GM19468 (cell line): Measurements from ENCODE around the gene RABEP1.

Experiments used
- ATAC-seq: cut with Tn5 transposase; IDR thresholded peaks from one replicate; pipeline ENCODE4 v1.9.1; 2021; ENCODE audit warnings: mild to moderate bottlenecking, moderate library complexity, moderate number of reproducible peaks; ENCODE audit not compliant: unreplicated experiment; ENCODE audit errors: extremely low read depth

Gene RABEP1

GRCh38 chr17:5264893-5265292 lies 17.2 kb upstream of the RABEP1 start:
- no peak for ATAC-seq

- ATAC-seq, result no peak
Measured at GRCh38 chr17:5269241-5269960, 12.7 kb upstream of the RABEP1 start.

- no peak for ATAC-seq
Measured at GRCh38 chr17:5272322-5272721, 9.8 kb upstream of the RABEP1 start.

DNA sequence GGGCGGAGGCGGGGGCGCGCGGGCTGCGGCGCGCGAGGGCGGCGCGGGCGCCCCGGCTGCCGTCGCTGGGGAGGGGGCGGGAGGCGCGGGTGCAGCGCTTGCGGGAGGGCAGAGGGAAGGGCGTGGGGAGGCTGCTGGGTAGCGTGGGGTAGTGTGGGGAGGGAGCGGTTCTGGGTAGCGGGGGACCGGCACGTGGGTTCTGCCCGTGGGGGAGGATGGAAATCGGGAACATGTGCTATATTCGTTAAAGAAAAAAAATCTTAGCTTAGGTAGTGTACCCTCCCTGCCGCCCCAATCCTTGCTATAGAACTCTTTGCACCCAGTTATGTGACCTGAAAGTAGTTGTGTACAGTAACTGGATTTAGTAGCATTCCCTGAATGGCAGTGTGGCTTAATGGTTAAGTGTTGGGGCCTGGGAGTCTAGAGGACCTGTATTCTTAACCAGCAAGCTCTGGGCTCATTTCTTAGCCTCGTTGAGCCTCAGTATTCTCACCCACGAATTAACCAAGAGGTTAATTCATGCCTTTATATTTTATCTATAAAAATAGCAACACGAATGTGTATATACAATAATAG lies 646 bp downstream of the RABEP1 start:
- no peak for ATAC-seq

DNA sequence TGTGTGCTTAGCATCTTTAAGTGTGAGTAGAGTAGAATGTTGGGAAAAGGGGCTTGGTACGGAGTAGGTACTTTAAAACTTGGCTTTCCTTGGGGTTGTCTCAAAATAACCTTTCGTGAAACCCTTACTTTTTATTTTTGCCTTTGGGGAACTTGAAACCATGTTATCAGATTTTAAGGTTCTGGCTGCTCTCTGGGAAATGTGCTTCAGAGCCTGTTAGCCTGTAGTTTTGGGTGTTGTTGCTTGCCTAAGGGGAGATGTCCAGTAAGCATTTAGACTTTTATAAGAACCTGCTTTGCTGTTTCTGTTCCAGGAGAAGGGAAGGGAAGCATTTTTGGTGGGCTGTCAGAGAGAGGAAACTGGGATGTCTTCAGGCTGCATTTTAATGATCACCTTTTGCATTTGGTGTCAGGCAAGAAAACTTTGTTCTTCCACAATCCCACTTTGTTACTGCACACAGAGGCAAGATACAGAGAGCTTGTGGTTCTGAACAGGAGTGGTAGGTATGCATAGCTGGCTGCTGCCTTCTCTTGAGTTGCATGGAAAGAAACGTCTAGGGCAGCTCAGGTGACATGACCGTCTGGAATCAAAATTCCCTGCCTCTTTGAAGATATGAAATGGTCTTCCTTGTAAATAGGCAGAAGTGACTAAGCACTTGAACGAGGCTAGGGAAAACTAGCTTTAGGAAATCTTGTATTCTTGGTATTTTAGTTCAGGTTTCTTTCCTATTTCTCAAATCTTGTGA lies 1.7 kb downstream of the RABEP1 start:
- no peak for ATAC-seq

GRCh38 chr17:5284681-5285080 lies 2.6 kb downstream of the RABEP1 start:
- ATAC-seq, result no peak

- no peak for ATAC-seq
Measured at GRCh38 chr17:5286846-5287245, 4.8 kb downstream of the RABEP1 start.

DNA sequence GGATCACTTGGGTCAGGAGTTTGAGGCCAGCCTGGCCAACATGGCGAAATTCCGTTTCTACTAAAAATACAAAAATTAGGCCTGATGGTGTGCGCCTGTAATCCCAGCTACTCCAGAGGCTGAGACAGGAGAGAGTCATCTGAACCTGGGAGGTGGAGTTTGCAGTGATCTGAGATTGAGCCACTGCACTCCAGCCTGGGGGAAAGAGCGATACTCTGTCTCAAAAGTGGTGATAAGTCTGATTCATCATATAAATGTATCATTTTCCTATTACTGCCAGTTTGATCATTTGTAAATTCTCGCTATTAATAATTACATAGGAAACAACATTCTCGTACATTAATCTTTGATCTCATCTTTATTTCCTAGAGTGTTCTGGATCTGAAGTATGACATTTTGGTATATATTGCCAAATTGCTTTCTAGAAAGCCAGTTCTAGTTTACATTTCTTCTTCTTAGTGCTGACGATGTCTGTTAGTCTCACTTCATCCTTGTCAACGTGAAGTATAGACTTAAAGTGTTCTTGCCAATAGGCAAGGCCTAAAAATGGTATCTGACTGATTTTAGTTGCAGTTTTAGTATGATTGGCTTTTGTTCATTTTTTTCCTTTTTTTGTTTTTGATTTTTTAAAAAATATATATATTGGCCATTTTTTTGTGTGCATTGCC lies 9.7 kb downstream of the RABEP1 start:
- ATAC-seq, result no peak

DNA sequence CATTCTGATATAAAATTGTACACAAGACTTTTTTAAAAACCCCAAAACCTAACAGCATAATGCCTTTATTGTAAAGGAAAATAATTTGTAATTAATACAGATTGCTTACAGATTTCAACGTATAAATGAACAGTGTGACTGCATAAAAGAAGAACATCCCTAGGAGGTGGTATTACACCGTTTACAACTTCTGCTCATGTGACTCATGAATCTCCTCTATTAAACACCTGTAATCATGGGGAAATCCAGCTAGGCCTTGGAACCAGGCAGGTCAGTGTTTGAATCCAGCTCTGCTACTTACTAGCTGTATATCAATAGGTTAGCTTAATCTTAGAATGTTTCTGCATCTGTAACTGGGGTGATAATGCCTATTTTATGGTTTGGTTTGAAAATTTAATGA lies 15.2 kb downstream of the RABEP1 start:
- no peak for ATAC-seq

DNA sequence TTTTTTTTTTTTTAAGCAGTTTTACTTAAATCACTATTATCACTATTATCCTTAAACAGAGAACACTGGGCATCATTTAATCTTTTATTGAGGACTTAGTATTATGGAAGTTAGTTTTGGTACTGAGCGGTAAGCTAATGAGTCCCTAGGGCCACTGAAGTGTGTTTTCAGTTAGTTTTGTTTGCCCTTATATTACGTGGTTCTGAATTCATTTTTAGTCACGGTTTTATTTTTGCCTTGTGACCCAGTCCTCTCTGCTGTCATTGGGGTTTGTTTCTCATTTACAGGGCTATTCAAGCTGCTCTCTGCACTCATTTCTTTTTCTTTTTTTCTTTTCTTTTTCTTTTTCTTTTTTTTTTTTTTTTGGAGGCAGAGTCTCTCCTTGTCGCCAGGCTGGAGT lies 17.3 kb downstream of the RABEP1 start:
- no peak for ATAC-seq

DNA sequence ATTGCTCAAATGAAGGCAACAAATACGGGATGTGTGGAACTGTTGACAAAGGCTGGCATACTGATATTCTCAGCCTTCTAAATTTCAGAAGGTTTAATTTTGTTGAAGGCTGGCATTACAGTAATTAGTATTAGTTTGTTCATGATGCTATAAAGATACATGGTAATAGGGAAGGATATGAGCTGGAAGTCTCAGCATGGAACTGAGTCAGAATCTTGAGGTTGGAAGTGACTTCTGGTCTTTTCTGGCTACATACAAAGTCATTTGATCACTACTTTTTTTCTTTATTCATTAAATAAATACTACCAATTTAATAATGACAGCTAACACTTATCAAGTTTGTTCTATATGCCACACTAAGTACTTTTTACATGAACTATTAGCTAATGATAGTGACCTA lies 22.6 kb downstream of the RABEP1 start:
- no peak for ATAC-seq

DNA sequence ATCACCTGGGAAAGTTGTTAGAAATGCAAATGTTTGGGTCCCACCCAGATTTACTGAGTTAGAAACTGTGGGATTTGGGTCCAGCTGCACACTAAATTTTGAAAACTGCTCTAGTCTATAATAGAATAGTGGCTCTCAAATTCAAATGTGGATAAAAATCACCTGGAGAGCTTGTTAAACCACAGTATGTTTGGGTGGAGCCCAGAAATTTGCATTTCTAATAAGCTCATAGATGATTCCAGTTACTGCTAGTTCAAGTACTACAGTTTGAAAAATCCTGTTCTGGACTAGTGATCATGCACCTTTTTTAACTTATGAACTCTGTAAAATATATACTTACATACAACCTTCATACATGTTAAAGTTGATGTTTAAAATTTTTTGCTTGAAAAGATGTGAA lies 27.8 kb downstream of the RABEP1 start:
- ATAC-seq, result no peak

DNA sequence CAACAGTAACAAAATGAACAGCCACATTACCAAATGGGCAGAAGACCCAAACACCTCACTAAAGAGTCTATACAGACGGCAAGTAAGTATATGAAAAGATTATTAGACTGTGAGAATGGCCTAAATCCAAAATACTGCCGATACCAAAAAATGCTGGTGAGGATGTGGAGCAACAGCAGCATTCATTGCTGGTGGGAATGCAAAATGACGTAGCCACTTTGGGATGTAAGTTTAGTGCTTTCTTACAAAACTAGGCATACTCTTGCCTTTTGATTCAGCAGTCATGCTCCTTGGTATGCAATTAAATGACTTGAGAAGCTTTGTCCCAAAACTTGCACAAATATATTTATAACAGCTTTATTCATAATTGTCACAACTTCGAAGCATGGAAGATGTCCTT lies 43.8 kb downstream of the RABEP1 start:
- ATAC-seq, result no peak

DNA sequence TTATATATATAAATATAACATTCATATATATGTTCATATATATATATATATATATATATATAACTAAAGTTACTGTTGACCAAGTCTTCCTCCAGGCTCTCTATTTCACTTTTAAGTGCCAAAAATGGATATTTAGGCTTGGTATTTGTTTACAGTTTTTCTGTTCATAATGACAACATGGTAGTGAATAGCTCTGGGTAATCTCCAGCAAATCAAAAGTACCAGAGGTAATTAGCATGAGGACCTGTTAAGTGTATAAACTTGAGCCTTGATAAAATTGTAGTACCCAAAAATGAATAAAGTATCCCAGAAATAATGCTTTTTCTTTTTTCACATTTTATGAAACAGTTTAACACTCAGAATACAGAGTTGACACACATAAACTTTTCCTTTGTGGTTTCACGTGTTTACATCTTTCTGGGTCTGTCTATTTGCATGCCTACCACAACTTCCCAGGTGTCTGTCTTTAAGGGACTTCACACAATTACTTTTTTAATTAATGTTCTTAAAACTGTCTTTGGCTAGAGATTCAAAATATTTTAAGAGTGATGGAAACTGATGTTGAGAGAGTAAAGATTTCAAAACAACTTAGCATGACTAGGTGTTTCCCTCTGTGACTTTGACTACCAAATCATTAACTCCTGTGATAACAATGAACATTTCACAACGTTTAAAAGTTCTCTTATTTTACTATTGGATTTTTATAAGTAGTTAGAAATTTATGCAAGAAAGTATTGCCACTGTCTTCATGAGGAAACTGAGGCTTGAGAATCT lies 47.9 kb downstream of the RABEP1 start:
- no peak for ATAC-seq

DNA sequence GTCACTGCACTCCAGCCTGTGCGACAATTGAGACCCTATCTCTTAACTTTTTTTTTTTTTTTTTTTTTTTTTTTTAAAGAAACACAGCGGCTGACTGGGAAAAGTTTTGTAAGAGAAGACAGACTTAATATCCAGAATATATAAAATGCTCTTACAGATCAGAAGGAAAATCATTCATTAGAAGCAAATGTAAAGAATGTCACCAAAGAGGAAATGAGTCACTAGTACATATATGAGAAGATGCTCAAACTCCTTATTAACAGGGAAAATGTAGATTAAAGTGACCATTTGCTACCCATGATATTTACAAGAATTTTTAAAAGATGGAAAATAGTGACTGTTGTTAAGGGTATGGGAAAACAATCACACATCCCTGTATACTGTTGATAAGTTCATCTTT lies 48.9 kb downstream of the RABEP1 start:
- no peak for ATAC-seq

GRCh38 chr17:5331506-5331905 lies 49.4 kb downstream of the RABEP1 start:
- ATAC-seq, result no peak

DNA sequence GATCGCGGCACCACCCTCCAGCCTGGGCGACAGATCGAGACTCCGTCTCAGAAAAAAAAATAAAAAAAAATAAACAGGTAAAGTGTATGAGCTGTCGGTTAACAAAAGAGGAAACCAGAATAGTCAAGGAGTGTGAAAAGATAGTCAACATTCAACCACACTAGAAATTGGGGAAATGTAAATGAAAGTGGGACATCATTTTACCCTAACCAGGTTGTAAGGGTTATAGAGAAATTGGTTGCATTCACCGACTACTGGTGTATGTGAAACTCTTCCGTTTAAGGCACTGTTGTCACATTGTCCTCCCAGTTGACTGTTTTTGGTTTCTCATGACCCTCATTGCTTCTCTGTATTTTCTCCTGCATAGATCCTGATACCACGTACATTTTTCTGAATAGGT lies 62.8 kb downstream of the RABEP1 start:
- ATAC-seq, result no peak

GRCh38 chr17:5352681-5353289 lies 70.7 kb downstream of the RABEP1 start:
- no peak for ATAC-seq

GRCh38 chr17:5354310-5354709 lies 72.2 kb downstream of the RABEP1 start:
- no peak for ATAC-seq

DNA sequence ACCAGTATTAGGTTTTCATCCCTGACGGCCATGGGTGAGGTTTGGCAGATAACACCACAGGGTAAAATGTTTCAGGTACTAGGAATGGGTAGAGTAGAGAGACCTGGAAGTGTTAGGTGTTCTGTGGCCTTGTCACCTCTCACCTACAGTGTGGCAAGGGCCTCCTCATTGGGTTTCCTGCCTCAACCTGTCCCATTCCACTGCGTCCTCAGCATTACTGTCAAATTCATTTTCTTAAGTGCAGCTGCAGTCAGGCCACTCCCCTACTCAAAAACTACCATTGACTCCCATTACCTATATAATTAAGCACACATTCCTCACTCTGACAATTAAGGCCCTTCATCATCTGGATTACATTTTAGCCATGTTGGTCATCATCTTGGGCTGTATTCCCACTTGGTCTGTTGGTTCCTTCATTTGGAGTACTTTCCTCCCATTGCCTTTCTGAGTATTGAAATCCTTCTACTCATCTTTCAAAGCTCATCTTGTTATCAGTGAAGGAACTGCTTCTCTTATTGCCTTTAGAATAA lies 72.9 kb downstream of the RABEP1 start:
- no peak for ATAC-seq
